A673 (cell line): ENCODE data around the gene KIRREL3.

Experiments
- EZH2 ChIP-seq: fragments of 200-600 bp; sonication (generic); IDR thresholded peaks from 2 replicates; pipeline ENCODE4 v1.6.1; 2017; ENCODE audit warnings: borderline replicate concordance, low read depth, mild to moderate bottlenecking, mixed read lengths, antibody characterized with exemption, low read length; ENCODE audit not compliant: poor library complexity, severe bottlenecking
- TF ChIP-seq, protein P1 (sequence below): fragments of 300-800, 200-600 bp; sonication (generic); conservative IDR thresholded peaks from 2 replicates; pipeline ENCODE4 v1.5.1; 2017; ENCODE audit warnings: low read depth, mild to moderate bottlenecking, antibody characterized with exemption, low read length, moderate library complexity, mixed read lengths

DNA sequence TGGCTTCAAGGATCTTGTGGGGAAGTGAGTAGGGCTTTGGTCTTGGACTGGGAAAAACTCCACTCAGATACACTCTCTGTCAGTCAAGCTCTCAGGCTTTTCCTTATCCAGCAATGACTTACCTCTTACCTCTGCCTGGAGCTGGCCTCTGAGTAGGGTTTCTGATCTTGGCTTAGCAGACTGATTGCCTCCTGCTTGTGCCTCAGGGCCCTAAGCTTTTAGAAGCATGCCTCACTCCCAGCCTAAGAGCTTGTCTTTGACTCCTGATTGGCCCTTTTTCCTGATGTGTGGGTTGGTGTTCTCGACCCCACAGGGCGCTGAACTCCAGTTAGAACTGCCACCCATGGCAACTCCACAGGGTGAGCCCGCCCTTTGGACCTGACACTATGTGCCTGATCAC is 370.1 kb downstream of the KIRREL3 start:
- TF ChIP-seq, protein P1, sequence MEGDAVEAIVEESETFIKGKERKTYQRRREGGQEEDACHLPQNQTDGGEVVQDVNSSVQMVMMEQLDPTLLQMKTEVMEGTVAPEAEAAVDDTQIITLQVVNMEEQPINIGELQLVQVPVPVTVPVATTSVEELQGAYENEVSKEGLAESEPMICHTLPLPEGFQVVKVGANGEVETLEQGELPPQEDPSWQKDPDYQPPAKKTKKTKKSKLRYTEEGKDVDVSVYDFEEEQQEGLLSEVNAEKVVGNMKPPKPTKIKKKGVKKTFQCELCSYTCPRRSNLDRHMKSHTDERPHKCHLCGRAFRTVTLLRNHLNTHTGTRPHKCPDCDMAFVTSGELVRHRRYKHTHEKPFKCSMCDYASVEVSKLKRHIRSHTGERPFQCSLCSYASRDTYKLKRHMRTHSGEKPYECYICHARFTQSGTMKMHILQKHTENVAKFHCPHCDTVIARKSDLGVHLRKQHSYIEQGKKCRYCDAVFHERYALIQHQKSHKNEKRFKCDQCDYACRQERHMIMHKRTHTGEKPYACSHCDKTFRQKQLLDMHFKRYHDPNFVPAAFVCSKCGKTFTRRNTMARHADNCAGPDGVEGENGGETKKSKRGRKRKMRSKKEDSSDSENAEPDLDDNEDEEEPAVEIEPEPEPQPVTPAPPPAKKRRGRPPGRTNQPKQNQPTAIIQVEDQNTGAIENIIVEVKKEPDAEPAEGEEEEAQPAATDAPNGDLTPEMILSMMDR = no peak
- no peak for TF ChIP-seq EZH2
